Mesodermal cell (in vitro differentiated cells): ENCODE data around the gene SMR3B.

ENCODE experiments used
- H3K27ac ChIP-seq: 2 replicates; pipeline ENCODE4 v1.7.0; 2013; ENCODE audit warnings: mild to moderate bottlenecking, low read depth, low read length, moderate library complexity; ENCODE audit not compliant: severe bottlenecking
- H3K36me3 ChIP-seq: 2 replicates; pipeline ENCODE4 v1.7.1; 2013; ENCODE audit warnings: mild to moderate bottlenecking, low read length, moderate library complexity; ENCODE audit not compliant: control insufficient read depth, insufficient read depth
- H3K4me1 ChIP-seq: one replicate; pipeline ENCODE4 v1.7.1; 2013; ENCODE audit warnings: mild to moderate bottlenecking, low read length; ENCODE audit not compliant: insufficient read depth, control insufficient read depth, poor library complexity, severe bottlenecking
- H3K4me3 ChIP-seq: 2 replicates; pipeline ENCODE4 v1.7.0; 2013; ENCODE audit warnings: low read length, control low read depth, mild to moderate bottlenecking; ENCODE audit not compliant: insufficient read depth, poor library complexity, severe bottlenecking; ENCODE audit errors: extremely low read depth
- H3K9me3 ChIP-seq: 2 replicates; pipeline ENCODE4 v1.7.1; 2013; ENCODE audit warnings: mild to moderate bottlenecking, low read length, moderate library complexity; ENCODE audit not compliant: control insufficient read depth
- WGBS, 2 experiments: methylation state at CpG; one replicate each; pipeline ENCODE4 v1.1.5; 2013; ENCODE audit warnings: missing lambda C conversion rate in 2 of 2; ENCODE audit not compliant: insufficient coverage in 2 of 2; 5-methylcytosine and 5-hydroxymethylcytosine counted together

Gene SMR3B

DNA sequence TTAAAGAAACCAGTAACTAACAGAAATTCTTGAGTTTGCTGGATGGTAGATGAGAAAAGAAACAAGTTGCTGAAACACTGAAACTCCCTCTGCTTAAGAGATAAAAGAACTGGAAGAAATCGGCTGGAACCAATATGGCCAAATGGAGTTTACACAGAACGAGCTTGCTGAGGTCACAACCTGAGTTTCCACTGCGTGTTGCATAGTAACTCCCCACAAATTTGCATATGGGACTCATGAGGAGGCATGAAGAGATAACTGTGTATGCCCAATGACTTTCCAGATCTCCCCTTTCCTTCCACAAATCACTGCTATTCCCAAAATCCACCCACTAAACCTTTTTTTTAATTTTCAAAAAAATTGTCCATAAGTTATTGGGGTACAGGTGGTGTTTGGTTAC lies 10.2 kb upstream of the SMR3B start:
- 89 to 96% methylated on average over 3 of the region's 3 CpGs for WGBS, 2 experiments
- no peak overlapping the region for H3K27ac ChIP-seq
- H3K4me3 ChIP-seq, result no peak overlapping the region
- H3K36me3 ChIP-seq, result no peaks in the 10 kb centered on the region
- no peaks in the 10 kb centered on the region for H3K9me3 ChIP-seq
- H3K4me1 ChIP-seq, result no peaks in the 10 kb centered on the region

- H3K36me3 ChIP-seq, result no peaks in the 10 kb centered on the region
- H3K4me1 ChIP-seq, result no peaks in the 10 kb centered on the region
- no CpG with 5 or more reads among the region's 3 CpGs for WGBS, 2 experiments
- H3K9me3 ChIP-seq, result no peaks in the 10 kb centered on the region
- no peak overlapping the region for H3K4me3 ChIP-seq
- H3K27ac ChIP-seq, result no peak overlapping the region
These were observed 2.4 kb upstream of the SMR3B start for GRCh38 chr4:70380578-70380977.

DNA sequence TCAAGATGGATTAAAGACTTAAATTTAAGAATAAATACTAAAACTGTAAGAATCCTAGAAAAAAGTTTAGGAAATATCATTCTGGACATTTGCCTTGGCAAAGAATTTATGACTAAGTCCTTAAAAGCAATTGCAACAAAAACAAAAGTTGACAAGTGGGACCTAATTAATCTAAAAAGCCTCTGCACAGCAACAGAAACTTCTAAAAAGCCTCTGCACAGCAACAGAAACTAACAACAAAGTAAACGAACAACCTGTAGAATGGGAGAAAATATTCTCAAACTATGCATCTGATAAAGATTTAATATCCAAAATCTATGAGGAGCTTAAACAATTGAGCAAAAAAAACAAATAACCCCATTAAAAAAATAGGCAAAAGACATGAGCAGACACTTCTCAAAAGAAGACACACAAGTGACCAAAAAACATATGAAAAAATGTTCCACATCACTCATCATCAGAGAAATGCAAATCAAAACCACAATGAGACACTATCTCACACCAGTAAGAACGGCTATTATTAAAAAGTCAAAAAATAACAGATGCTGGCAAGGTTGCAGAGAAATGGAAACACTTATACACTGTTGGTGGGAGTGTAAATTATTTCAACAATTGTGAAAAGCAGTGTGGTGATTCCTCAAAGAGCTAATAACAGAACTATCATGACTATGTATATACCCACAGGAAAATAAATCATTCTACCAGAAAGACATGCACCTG lies 9.3 kb downstream of the SMR3B start:
- Histone ChIP-seq H3K4me3 (no peak overlapping the region), H3K9me3 (no peaks in the 10 kb centered on the region), H3K27ac (no peak overlapping the region), H3K4me1 (no peaks in the 10 kb centered on the region), H3K36me3 (no peaks in the 10 kb centered on the region)
- whole genome bisulfite sequencing, 2 experiments, result no CpG with 5 or more reads among the region's 2 CpGs

- Histone ChIP-seq H3K36me3 (no peaks in the 10 kb centered on the region), H3K4me1 (no peaks in the 10 kb centered on the region), H3K9me3 (no peaks in the 10 kb centered on the region), H3K27ac (no peak within 1 kb of the TSS), H3K4me3 (no peak within 1 kb of the TSS)
These were observed 14.6 kb downstream of the SMR3B start, which contains the start of gene OPRPN for GRCh38 chr4:70397580-70397979. TSS of gene OPRPN (plus strand) at chr4:70397940. CDS start at chr4:70399286, 1,346 bp downstream.

GRCh38 chr4:70399319-70399718 lies 16.4 kb downstream of the SMR3B start:
- no peak overlapping the region for H3K27ac ChIP-seq
- no peaks in the 10 kb centered on the region for H3K36me3 ChIP-seq
- no peak overlapping the region for H3K4me3 ChIP-seq
- no peaks in the 10 kb centered on the region for H3K9me3 ChIP-seq
- H3K4me1 ChIP-seq, result no peaks in the 10 kb centered on the region
- no CpG with 5 or more reads among the region's 1 CpG for WGBS, 2 experiments

DNA sequence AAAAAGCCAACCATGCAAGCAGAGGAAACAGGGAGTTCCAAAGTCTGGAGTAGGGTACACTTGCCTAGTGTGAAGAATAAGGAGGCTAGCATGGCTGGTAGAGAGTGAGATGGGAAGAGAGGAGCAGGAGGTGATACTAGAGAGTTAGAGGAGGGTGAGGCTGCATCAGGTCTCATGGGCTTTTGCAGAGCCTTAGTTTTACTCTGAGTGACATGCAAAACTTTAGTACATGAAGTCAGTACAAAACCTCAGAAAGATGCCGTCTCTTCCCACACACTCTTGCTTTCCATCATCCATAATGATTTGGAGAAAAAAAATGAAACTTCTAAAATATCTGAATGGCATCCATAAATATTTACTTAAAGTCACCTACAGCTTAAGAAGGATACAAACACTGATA lies 19.8 kb downstream of the SMR3B start:
- WGBS, 2 experiments, result no CpG with 5 or more reads among the region's 1 CpG

GRCh38 chr4:70405765-70406164 lies 22.8 kb downstream of the SMR3B start:
- 71 to 90% methylated on average over 2 of the region's 6 CpGs for WGBS, 2 experiments
- H3K9me3 ChIP-seq, result no peaks in the 10 kb centered on the region

More for the DNA sequence above, 19.8 kb downstream of the SMR3B start:
- Histone ChIP-seq H3K4me1 (no peaks in the 10 kb centered on the region), H3K27ac (no peak overlapping the region), H3K9me3 (no peaks in the 10 kb centered on the region), H3K4me3 (no peak overlapping the region), H3K36me3 (no peaks in the 10 kb centered on the region)

DNA sequence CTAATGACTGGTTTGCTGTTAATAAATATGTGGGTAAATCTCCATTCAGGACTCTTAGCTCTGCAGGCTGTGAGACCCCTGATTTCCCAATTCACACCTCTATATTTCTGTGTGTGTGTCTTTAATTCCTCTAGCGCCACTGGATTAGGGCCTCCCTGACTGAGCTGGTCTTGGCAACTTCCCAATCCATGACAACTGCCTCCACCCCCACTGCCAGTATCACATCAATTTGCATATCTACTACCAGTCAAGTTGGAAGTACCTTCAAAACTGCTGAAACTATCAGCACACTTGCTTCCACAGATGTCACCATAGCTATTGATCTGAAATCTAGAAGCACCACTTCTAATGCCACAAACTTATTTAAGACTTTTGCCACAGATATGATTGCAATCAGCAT lies 42.4 kb downstream of the SMR3B start:
- Histone ChIP-seq H3K4me3 (no peak overlapping the region), H3K27ac (no peak overlapping the region), H3K36me3 (no peaks in the 10 kb centered on the region), H3K4me1 (no peaks in the 10 kb centered on the region), H3K9me3 (no peaks in the 10 kb centered on the region)
- 100% methylated on average over 1 of the region's 1 CpG; no CpG with 5 or more reads in 1 of the 2 experiments for WGBS, 2 experiments

More at GRCh38 chr4:70405765-70406164, 22.8 kb downstream of the SMR3B start:
- Histone ChIP-seq H3K27ac (no peak overlapping the region), H3K4me1 (no peaks in the 10 kb centered on the region), H3K36me3 (no peaks in the 10 kb centered on the region), H3K4me3 (no peak overlapping the region)

DNA sequence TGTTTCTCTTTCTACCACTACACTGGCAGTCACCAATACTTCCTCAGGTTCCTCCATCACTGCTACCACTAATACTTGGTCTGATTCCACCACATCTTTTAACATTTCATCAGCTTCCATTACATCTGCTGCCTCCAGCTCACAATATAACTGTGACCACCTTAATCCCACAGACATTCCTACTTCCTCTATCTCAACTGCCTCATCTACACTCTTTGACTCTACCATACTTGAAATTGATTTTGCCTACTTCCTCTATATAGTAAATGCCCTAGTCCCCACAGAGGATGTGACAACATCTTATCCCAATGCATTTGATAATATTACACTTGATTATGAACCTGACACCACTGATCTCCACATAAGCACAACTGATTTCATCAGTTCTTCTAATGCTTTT lies 43.9 kb downstream of the SMR3B start:
- Histone ChIP-seq H3K4me1 (no peaks in the 10 kb centered on the region), H3K27ac (no peak overlapping the region), H3K9me3 (no peaks in the 10 kb centered on the region), H3K36me3 (no peaks in the 10 kb centered on the region), H3K4me3 (no peak overlapping the region)

GRCh38 chr4:70437197-70437596 lies 54.3 kb downstream of the SMR3B start:
- H3K4me3 ChIP-seq, result no peak overlapping the region
- H3K36me3 ChIP-seq, result no peaks in the 10 kb centered on the region
- no peak overlapping the region for H3K27ac ChIP-seq
- WGBS, 2 experiments, result 34 to 44% methylated on average over 5 to 7 of the region's 7 CpGs
- H3K9me3 ChIP-seq, result no peaks in the 10 kb centered on the region
- H3K4me1 ChIP-seq, result no peaks in the 10 kb centered on the region
